ACC112 (cell line): Measurements from ENCODE around the gene CTIF.
"Not testable (repeated sequence)": the region's sequence is repeated elsewhere in the genome, so short reads cannot be mapped to it uniquely, and the experiment has no call there.

Experiments used
- H2AFZ ChIP-seq: fragments of 200-600 bp; sonication (generic); one replicate; pipeline ENCODE4 v1.6.0; 2017; ENCODE audit warnings: antibody characterized with exemption, low read length; ENCODE audit not compliant: unreplicated experiment
- H3K27ac ChIP-seq: fragments of 200-600 bp; sonication (generic); 2 replicates; pipeline ENCODE4 v1.5.1; 2014; ENCODE audit warnings: low read depth, mild to moderate bottlenecking, antibody characterized with exemption, low read length, moderate library complexity
- H3K27me3 ChIP-seq: fragments of 200-600 bp; sonication (generic); 2 replicates; pipeline ENCODE4 v1.6.1; 2014; ENCODE audit warnings: mild to moderate bottlenecking, antibody characterized with exemption, low read length, moderate library complexity, mixed read lengths; ENCODE audit not compliant: insufficient read depth
- H3K36me3 ChIP-seq: fragments of 200-600 bp; sonication (generic); 2 replicates; pipeline ENCODE4 v1.6.1; 2016; ENCODE audit warnings: mild to moderate bottlenecking, antibody characterized with exemption, low read length, moderate library complexity, mixed read lengths; ENCODE audit not compliant: insufficient read depth
- H3K4me1 ChIP-seq: fragments of 200-600 bp; sonication (generic); one replicate; pipeline ENCODE4 v1.6.1; 2016; ENCODE audit warnings: low read length, mixed read lengths; ENCODE audit not compliant: insufficient read depth, unreplicated experiment, control insufficient read depth
- H3K4me3 ChIP-seq: fragments of 200-600 bp; sonication (generic); 2 replicates; pipeline ENCODE4 v1.5.1; 2014; ENCODE audit warnings: mild to moderate bottlenecking, low read depth, low read length
- H3K79me2 ChIP-seq: fragments of 200-600 bp; sonication (generic); one replicate; pipeline ENCODE4 v1.6.0; 2016; ENCODE audit warnings: low read length; ENCODE audit not compliant: control insufficient read depth, unreplicated experiment, insufficient read depth

CTIF gene

DNA sequence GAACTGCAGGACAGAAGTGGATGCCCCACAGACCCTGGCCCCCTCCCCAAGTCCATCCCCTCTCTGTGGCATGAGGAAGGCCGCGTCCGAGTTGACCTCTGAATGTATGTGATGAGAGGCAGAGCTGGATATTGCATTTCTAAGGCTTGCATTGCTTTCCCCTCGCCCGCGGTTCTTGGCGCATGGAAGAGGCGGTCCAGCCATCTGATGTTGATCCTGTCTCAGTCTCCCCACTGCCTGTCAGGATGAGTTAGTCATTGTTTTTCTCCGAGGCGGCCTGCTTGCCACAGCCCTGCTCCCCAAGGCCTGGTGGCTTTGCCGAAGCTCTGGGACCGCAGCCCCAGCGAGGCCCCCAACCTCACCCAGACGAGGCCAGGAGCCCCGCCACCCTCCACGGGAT lies 323.3 kb downstream of the CTIF start:
- no peak overlapping the region for H2AFZ ChIP-seq

DNA sequence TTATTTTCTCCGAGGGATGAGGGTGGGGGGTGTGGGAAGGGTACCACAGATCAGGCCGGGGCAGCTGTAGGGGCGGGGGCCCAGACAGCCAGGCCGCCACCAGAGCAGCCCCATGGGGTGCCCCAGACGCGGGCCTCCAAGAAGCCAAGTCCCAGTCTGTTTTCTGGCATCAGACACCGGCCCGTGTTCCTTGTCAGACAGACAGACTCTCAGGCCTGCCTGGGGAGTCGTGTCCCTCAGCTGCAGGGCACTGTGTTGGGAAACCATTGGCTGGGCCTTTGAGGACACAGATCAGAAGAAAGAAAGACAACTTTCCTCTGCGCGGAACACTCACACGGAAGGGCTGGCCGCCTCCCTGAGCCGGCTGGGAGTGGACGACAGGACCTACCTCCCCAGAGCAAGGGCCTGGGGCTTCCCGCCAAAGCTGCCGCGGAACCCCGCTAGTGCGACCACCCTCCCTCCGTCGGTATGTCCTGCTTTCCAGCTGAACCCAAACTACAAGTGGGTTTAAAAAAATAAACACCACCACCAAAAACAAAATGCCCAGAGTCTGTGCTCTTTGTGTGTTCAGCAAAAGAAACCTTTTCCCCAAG lies 323.9 kb downstream of the CTIF start:
- H3K27me3 ChIP-seq = no peaks in the 10 kb centered on the region
- H3K27ac ChIP-seq = no peak overlapping the region
- H2AFZ ChIP-seq = no peak overlapping the region
- no peaks in the 10 kb centered on the region for H3K36me3 ChIP-seq
- peaks cover 6% of the 10 kb centered on the region for H3K4me1 ChIP-seq
- H3K79me2 ChIP-seq = no peaks in the 10 kb centered on the region
- H3K4me3 ChIP-seq = no peak overlapping the region

More for the DNA sequence above, 323.3 kb downstream of the CTIF start:
- Histone ChIP-seq H3K4me3 (no peak overlapping the region), H3K27me3 (no peaks in the 10 kb centered on the region), H3K79me2 (no peaks in the 10 kb centered on the region), H3K36me3 (0 out of 2 replicates have a peak, but pooled peaks cover 4% of the 10 kb centered on the region), H3K27ac (no peak overlapping the region), H3K4me1 (peaks cover 6% of the 10 kb centered on the region)

DNA sequence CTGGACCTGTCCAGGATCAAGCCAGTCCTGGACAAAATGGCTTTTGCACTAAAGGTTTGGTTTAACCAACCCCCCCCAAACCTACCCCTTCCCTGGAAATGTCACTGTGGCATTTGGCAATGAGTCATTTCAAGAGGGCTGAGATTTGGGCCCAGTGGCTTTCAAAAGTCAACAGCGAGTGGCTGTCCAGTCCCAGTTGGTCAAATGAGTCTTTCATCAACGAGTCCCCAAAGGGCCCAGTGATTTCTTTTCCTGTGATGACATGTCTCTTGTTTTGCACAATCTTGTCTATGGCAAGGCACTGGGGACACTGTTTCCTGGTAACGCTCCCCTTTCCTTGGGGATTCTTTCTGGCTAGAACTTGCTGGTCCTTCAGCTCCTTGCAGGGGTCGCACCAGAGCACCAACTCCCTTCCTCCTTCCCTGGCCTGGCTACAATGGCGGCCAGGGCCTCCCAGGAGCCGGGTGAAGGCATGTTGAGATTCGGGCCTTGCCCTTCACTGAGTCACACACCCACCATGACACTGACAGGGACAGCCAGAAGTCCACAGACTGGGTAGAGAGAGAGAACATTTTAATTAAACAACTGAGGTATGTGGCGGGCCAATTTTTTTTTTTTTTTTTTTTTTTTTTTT lies 324.7 kb downstream of the CTIF start:
- H3K4me3 ChIP-seq = no peak overlapping the region
- H3K27me3 ChIP-seq = no peaks in the 10 kb centered on the region
- H3K79me2 ChIP-seq = no peaks in the 10 kb centered on the region
- H3K36me3 ChIP-seq = no peaks in the 10 kb centered on the region
- H2AFZ ChIP-seq = no peak overlapping the region
- peaks cover 6% of the 10 kb centered on the region for H3K4me1 ChIP-seq
- no peak overlapping the region for H3K27ac ChIP-seq

DNA sequence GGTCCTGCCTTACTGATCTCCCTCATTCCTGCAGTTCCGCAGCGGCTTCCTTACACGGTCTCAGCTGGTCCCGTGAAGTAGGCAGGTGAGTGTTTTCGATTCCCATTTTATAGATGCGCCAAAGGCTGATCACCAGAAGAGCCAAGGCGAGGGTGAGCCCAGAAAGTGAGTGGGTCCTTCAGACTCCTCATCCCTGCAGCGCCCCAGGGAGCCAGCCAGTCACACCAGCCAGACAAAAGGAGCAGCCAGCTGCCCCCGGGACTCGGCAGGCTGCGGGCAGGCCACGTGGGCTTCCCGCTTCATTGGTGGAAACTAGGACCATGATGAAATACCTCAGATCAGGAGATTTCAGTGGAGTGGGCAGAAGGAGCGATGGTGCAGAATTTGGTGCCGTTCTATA lies 326.0 kb downstream of the CTIF start:
- H2AFZ ChIP-seq = no peak overlapping the region
- no peaks in the 10 kb centered on the region for H3K79me2 ChIP-seq
- H3K4me3 ChIP-seq = no peak overlapping the region
- H3K27ac ChIP-seq = no peak overlapping the region
- no peaks in the 10 kb centered on the region for H3K27me3 ChIP-seq
- H3K4me1 ChIP-seq = peaks cover 6% of the 10 kb centered on the region
- no peaks in the 10 kb centered on the region for H3K36me3 ChIP-seq

DNA sequence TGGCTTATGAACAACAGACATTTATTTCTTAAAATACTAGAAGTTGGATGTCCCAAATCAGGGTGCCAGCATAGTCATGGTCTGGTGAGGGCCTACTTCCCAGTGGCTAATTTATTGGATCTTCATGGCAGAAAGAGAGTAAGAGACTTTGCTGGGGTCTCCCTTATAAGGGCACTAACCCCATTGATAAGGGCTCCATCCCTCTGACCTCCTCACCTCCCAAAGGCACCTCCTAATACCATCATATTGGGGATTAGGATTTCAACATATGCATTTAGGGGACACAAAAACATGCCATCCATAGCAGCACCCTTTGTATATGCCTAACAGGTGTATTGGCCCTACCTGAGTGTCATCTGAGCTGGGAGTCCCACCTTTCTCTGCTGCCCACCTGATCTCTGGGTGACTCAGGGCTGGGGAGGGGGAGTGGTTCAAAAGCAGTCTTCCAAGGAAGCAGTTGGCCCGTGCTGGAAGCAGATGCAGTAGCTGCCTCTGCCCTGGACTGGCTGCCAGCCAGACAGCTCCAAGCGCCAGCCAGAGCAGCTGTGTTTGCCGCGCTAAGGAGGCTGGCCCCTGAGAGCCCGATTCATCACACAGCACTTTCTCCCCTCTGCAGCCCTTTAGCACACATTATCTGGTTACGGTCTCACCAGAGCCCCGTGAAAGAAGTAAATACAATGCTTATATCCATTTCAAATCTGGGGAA lies 327.4 kb downstream of the CTIF start:
- Histone ChIP-seq H3K4me1 (peaks cover 6% of the 10 kb centered on the region), H2AFZ (no peak overlapping the region), H3K27me3 (no peaks in the 10 kb centered on the region), H3K79me2 (no peaks in the 10 kb centered on the region), H3K27ac (no peak overlapping the region), H3K36me3 (no peaks in the 10 kb centered on the region), H3K4me3 (no peak overlapping the region)

DNA sequence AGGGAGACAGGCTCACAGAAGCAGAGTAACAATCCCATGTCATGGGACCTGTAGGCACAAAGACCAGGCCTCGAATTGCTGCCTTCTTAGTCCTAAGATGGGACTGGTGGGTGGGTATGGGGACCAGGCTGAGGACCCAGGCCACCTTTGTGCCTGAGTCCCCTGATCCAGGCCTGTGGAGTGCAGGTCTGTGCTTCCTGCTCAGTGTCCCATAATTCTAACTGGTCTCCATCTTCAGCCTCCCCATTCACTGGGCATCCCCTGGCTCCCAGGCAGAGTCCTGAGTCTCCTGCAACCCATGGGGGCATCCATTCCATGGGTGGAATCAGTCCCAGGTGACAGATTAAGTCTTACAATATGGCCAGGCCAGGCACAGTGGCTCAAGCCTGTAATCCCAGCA lies 328.0 kb downstream of the CTIF start:
- no peak overlapping the region for H3K27ac ChIP-seq
- H3K4me3 ChIP-seq = no peak overlapping the region
- H2AFZ ChIP-seq = no peak overlapping the region
- peaks cover 6% of the 10 kb centered on the region for H3K4me1 ChIP-seq
- no peaks in the 10 kb centered on the region for H3K27me3 ChIP-seq
- H3K36me3 ChIP-seq = no peaks in the 10 kb centered on the region
- no peaks in the 10 kb centered on the region for H3K79me2 ChIP-seq

DNA sequence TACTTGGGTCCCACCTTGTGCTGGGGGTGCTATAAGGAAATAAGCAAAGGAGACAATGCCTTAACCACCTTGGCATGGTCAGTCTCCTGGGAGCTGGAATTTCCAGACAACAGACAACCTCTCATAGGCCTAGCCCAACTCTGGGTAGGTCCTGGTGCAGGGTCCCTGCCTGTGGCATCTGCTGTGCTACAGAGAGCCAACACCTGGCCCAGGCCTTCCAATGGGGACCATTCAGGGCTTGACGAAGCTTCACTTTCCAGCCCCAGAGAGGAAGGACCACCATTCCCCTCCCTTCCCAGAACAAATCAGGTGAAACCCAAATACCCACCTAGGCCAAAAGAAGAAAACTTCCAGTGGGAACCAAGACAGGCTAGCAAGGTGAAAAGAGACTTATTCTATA lies 329.1 kb downstream of the CTIF start:
- Histone ChIP-seq H2AFZ (no peak overlapping the region), H3K4me3 (no peak overlapping the region), H3K4me1 (peaks cover 16% of the 10 kb centered on the region), H3K27me3 (no peaks in the 10 kb centered on the region), H3K27ac (no peak overlapping the region), H3K79me2 (no peaks in the 10 kb centered on the region), H3K36me3 (no peaks in the 10 kb centered on the region)

DNA sequence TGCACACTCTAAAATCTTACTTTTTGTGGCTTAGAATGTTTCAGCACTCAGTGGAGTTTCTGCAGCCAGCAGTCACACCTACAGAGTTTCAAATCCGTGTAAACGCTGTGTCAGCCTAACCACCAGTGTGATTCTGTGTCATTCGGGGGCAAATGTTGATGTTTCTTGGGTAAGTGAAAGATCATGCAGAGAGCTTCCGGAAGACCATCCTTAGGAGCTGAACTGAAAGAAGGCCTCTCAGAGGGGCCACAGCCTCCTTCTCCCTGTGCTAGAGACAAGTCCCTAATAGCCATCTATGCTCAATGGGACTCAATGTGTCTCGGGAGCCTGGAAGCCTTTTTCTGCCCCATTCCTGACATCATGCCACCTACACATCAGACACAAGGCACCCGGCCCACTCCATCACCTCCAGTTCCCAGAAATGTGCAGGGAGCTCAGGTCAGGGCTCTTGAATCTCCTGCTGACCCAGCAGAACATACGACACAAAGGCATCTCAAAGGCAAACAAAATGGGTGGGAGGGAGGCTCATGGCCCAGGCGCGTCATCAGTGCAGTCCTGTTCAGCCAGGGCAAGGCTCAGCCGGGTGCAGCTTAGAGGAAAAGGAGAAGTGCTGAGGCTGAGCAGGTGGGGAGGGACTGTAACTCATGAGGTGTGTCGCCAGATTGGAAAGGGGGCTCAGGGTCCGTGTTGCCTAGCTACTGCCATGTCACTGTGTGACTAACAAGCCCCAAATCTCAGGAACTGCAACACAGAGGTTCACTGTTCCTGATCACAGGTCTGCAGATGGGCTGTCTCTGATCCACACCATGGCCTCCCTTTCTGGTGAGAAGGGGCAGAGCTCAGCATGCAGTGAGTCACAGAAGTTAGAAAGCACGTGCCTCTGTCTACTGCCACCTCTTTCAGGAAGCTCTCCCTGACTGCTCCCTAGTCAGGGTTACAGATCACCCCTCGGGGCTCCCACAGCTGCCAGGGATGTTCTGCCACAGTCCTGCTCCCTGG lies 329.9 kb downstream of the CTIF start:
- H3K27ac ChIP-seq = no peak overlapping the region
- H3K4me3 ChIP-seq = no peak overlapping the region
- H3K27me3 ChIP-seq = no peaks in the 10 kb centered on the region
- no peaks in the 10 kb centered on the region for H3K79me2 ChIP-seq
- H3K36me3 ChIP-seq = no peaks in the 10 kb centered on the region
- H3K4me1 ChIP-seq = peaks cover 13% of the 10 kb centered on the region
- H2AFZ ChIP-seq = no peak overlapping the region

DNA sequence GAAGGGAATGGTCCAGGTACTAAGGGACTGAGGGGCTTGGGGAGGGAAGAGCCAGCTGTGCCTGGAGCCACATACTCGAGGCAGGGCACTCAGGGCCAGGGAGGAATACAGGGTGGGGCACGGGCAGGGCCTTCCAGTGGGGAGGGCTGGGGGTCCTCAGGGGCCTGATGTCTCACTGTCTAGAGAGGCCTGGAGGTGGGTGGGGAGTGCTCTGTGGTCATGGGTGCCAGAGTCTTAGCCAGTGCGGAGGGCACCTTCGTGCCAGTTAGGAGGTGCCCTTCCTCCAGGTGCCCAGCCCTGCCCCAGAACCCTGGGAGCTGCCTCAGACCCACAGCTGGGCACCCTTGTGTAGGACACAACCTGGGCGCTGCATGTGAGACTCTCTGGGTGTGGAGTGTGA lies 330.8 kb downstream of the CTIF start:
- Histone ChIP-seq H3K4me3 (no peak overlapping the region), H3K27ac (no peak overlapping the region), H3K36me3 (no peaks in the 10 kb centered on the region), H3K4me1 (peaks cover 20% of the 10 kb centered on the region), H3K79me2 (no peaks in the 10 kb centered on the region), H3K27me3 (no peaks in the 10 kb centered on the region), H2AFZ (no peak overlapping the region)

DNA sequence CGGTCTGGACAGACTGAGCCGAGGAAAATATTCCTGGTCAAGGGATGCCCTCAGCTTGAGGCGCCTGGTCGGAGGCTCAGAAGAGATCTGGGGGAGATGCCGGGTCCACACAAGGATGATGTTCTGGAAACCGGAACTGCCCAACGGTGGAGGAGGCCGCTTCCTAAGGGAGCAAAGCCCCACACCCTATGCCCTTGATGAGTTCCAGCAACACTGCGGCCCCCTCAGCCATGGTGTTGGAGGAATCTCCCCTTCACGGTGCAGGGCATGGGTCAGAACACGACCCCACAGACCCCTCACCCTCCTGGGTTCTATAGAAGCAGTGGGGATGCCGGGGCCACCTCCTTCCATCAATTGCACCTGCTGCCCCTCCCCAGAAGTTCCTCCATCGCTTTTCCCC lies 332.1 kb downstream of the CTIF start:
- not testable (repeated sequence) for H3K4me3 ChIP-seq, H3K27me3 ChIP-seq, H2AFZ ChIP-seq, H3K79me2 ChIP-seq, H3K27ac ChIP-seq, H3K36me3 ChIP-seq
- H3K4me1 ChIP-seq = peaks cover 20% of the 10 kb centered on the region
